Activated T-helper 1 cell treated with Interleukin-2 at 50 U/mL for 16 hours (primary cell): ENCODE measurements around the gene KRT81.
"Not testable (repeated sequence)": the region's sequence is repeated elsewhere in the genome, so short reads cannot be mapped to it uniquely, and the experiment has no call there.

Experiments used
- DNase-seq: peaks from one replicate; pipeline ENCODE4 v3.0.0-alpha.2; 2020; ENCODE audit warnings: low read depth

Gene KRT81

DNA sequence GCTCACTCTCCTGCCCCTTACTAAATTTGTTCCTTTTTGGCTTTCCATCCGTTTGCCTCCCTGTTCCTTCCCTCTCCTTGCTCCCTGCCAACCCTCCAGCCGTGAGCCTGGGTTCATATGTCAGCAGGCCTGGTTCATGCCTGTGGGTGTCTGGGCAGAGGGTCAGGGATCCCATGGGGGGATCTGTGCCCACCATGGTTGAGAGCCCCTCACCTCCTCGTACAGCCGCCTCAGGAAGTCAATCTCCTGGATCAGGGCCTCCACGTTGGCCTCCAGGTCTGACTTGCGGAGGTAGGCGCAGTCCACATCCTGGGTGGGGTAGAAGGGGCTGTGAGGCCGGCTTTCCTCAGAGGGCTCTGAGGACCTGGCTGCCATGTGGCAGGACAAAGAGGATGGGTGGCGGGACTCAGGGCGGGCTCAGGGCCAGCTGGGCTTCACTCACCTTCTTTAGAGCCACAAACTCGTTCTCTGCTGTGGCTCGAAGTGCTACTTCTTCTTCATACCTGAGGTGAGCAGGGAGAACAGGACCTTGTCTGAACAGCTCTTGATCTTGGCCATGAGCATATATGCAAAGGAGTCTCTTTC is 26.2 kb upstream of the KRT81 start:
- no peak for DNase-seq

DNA sequence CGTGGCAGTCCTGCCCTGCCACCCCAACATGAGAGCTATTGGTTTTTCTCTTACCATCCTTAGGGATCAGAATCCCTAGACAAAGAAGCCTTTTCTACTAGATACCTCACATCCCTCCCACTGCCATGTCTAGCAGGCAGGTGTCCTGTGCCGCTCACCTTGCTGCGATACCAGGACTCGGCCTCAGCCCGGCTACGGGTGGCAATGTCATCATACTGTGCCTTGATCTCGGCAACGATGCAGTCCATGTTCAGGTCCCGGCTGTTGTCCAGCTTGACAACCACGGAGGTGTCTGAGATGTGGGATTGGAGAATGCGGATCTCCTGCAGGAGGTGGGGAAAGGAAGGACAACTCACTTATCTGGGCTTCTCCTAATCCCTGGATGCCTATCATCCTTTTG is 25.4 kb upstream of the KRT81 start:
- DNase-seq, result no peak

DNA sequence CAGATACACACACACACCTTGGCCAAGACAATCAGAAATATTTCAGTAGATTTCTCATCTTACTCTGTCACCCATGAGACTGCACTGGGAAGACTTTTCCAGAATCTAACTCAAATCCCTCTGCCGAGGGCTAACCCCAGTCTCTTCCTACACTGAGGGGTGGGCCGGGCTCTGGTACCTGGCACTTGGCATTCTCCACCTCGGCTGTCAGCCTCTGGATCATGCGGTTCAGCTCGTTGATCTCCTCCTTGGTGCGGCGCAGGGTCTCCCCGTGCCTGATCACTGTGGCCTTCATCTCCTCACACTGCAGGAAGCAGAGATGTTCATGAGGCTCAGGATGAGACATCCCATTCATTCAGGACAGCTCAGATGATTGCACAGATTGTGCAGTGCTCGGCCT is 25.0 kb upstream of the KRT81 start:
- DNase-seq, result no peak

DNA sequence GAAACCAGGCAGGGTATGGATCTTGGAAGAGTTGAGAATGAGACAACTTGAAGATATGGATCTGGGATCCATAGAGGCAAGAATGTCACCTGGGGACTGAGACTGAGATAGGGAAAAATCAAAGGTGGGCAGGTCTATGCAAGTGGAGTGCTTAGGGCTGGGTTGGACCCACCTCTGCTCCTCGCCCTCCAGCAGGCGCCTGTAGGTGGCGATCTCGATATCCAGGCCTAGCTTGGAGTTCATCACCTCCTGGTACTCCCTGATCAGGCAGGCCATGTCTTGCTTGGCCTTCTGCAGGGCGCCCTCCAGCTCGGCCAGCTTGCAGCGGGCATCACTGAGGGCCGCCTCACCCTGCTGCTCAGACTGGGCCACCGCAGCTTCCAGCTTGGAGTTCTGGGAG is 24.4 kb upstream of the KRT81 start:
- DNase-seq, result not testable (repeated sequence)

DNA sequence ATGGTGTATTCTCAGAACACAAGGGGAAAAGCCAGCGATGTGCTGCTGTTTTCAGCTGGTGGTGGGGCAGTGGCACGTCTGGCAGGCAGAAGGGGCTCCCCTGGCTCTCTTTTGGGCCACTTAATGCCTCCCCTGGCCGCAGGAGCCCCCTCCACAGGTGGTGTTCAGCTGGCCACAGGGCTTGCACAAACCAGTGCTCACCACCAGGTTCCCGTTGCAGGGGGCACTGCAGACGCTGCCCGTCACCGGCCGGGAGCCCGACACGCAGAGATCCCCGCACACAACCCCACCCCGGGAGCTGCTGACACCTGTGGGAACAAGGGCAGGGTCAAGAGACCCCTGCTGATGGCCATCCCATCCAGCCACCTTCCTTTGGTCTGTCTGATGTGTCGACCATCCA is 23.2 kb upstream of the KRT81 start:
- no peak for DNase-seq

DNA sequence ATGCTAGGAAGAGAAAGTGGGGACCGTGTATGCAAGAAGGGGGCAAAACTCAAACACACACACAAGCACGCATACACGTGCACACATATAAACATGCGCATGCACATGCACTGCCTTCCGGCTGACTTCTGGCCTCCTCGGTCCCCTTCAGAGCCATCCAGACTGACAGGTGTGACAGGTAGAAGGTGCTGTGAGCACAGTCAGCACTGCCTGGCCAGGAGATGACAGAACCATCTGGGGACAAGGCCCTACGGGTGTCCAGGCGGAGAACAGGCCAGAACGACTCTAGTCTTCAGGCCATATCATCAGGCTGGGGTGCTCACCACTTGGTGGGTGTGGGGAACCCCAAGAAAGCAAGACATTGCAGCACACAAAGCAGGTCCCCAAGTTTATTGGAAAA is 22.6 kb upstream of the KRT81 start:
- DNase-seq, result no peak

DNA sequence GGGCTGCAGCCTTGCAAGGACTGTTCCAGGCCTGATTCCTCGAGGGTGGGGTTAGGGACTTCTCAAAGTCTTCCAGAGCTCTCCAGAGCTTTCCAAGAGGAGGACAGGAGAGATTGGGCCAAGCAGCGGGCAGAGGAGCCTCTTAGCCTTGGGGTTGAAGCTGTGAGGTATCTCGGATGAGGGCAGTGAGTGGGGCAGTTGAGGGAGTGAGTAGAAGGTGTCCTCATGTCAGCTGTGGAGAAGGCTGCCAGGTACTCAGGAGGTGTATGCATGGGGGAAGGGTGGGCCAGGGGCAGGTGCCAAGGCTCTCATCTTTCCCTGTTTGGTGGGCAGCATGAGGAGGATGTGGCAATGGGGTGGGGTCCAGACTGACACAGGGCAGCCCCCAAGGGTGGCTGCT is 22.1 kb upstream of the KRT81 start:
- no peak for DNase-seq

DNA sequence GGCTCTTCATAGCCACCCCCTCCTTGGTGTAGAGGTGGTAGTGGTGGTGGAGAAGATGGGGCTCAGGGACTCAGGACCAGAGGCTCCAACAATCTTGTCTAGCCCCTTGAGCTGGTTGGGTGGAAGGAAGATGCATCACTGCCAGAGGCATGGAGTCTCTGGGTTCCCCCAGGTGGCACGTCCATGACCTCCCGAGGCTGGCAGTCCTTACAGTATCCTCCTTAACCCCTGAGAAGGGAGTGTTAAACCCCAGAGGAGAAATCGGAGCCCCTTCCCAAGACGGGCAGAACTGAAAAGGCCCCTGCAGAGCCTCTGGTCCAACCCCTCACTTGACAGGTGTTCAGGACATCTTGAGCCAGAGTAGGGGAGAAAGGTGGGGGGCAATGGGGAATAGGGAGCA is 20.8 kb upstream of the KRT81 start:
- no peak for DNase-seq

DNA sequence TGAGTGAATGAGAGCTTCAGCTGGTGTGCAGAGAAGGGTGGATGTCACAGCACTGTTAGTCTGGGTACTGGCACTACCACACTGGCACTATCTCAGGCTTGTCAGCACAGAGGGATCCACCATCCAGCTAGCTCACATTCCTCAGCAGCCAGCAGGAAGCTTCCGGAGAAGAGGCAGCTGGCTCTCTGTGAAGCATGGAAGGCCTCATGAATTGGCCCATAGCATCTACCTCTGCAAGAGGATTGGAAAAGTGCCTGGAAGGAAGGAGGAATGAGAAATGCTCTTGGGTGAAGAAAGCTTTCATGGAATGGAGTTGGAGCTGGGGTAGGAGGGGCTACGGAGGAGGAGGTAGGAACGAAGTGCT is 19.9 kb upstream of the KRT81 start:
- no peak for DNase-seq

DNA sequence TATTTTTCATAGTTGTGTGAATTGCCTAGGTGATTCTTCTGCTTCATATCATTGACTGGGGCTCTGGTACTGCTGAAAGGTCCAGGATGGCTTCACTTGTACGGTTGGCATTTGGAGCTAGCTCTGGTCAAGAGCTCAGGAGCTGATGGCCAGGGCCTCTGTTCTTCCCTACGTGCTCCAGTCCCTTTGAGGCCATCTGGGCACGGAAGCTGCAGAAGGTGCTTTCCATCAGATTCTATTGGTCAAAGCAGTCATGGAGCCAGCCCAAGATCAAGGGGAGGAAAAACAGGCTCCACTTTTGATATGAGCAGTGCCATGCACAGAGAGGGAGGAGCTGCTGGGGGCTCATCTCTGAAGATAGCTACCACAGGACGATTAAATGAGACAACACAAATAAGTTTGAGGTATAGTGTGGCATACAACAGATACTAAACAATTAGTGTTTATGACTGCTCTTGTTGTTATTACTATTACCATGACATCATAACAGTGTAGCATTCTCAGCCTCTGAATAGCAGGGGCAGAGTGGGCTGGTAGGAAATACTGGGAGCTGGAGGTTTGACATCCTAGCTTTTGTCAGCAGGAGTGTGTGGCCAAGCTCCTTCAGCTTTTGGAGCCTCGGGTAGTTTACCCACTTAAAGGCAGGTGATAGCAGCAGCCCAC is 19.4 kb upstream of the KRT81 start:
- no peak for DNase-seq

DNA sequence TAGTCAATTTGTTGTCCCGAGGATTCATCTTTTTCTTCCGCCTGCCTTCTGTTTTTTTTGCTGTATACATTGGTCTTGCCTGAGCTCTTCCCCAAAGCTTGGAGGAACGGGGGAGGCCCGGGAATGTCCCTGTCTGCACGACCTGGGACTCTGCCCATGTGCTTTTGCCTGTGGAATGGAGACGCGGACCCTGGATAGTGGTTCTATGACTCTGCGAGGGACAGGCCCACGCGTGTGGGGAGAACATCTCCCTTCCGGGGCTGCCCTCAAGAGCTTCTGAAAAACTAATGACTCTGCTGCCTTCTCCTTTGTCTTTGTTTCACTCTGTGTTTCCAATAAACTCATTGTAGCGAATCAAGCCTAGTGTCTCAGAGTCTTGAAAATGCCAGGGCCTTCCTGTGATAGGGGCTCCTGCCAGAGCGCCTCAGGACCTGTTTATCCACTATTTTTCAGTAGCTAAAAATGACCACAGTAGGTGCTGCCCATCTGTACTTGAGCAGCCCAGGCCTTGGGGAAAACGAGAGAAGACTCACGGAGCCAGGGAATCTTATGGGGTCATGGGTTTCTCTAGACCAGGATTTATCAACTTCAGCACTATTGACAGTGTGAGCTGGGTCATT is 17.6 kb upstream of the KRT81 start:
- no peak for DNase-seq

DNA sequence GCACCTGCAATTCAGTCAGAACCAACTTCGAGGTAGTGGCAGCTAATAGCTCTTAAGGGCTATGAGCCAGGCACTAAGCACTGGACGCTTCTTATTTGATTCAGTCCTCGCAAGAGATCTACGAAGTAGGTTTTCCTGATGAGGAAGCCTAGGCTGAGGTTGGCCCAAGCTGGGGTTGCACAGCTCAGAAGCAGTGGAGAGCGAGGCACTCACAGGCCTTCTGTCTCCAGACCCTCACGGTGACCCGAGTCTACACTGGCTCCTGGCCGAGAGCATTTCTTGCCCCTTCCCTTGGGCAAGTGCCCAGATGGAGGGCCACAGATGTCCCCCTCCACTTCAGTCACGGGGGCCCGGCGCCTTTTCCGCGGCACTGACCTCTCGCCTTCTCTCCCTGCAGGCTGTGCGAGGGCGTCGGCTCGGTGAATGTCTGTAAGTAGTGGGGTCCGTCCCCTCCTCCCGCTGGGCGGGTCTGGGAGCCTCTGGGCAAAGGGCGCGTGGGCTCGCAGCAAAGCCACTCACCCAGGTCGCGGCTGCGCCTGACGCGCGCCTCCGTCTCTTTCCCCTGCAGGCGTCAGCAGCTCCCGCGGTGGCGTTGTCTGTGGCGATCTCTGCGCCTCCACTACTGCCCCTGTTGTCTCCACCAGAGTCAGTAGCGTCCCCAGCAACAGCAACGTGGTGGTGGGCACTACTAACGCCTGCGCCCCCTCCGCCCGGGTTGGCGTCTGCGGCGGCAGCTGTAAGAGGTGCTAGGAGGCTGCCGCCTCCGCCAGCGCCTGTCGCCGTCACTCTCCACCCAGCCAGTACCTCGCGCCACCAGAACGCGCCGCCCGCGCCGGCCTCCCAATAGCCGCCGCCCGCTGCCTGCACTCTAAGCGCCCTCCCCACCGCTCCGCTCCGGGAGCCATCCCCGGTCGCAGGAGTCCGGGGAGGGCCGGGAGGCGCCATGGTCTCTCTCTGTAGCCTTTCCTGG is 16.8 kb upstream of the KRT81 start:
- no peak for DNase-seq

DNA sequence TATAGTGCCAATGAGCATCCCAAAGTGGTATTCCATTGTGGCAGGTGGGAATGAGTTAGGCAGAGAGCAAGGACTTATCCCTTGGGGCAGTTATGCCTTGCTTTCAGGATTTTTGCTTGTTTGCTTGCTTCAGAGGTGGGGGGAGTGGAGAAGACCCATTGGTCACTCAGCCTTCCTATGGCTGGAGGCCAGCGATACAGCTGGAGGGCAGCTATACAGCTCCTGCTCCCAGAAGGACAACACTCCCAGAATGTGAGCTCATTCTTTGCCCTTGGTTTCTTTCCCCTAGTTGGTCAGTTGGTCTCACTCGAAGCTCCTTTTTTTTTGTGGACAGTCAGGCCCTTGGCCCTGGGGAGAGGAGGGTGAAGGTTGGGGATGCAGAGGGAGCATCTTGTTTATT is 15.4 kb upstream of the KRT81 start:
- DNase-seq, result no peak

DNA sequence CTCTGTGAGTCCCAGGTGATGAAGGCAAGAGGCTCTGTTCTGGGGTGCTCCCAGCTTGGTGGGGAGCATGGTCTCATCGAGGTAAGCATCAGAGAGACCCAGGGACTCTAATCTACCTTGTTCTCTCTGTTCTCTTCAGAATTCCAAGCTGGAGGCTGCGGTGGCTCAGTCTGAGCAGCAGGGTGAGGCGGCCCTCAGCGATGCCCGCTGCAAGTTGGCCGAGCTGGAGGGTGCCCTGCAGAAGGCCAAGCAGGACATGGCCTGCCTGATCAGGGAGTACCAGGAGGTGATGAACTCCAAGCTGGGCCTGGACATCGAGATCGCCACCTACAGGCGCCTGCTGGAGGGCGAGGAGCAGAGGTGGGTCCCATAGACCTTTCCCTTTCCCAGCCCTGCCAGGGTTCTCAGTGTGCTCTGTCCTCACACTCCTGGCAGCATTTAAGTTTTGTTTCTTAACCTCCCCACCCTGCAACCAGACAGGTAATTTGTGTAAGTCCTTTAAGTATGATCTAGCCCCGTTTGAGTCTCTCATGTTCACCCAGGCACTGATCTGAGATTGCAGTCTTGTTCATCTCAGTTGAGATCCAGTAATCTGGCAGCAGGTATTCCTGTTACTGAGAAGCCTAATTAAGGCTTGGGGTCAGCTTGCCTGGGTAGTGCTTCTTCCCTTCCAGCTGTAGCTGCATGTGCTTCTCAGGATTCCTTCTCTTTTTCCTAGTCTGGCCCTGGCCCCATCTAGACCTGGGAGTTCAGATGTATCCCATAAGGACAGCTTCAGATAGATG is 14.8 kb upstream of the KRT81 start:
- no peak for DNase-seq

DNA sequence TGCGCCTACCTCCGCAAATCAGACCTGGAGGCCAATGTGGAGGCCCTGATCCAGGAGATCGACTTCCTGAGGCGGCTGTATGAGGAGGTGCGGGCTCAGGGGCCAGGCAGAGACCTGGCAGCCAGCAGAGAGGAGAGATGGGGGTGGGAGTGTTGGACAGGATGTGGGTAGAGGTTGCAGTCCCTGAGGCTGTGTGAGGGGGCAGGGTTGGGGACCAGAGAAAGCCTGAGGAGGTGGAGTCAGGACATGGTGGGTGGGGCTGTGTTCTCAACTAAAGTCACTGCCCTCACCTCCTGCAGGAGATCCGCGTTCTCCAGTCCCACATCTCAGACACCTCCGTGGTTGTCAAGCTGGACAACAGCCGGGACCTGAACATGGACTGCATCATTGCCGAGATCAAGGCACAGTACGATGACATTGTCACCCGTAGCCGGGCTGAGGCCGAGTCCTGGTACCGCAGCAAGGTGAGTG is 13.6 kb upstream of the KRT81 start:
- DNase-seq, result not testable (repeated sequence)

DNA sequence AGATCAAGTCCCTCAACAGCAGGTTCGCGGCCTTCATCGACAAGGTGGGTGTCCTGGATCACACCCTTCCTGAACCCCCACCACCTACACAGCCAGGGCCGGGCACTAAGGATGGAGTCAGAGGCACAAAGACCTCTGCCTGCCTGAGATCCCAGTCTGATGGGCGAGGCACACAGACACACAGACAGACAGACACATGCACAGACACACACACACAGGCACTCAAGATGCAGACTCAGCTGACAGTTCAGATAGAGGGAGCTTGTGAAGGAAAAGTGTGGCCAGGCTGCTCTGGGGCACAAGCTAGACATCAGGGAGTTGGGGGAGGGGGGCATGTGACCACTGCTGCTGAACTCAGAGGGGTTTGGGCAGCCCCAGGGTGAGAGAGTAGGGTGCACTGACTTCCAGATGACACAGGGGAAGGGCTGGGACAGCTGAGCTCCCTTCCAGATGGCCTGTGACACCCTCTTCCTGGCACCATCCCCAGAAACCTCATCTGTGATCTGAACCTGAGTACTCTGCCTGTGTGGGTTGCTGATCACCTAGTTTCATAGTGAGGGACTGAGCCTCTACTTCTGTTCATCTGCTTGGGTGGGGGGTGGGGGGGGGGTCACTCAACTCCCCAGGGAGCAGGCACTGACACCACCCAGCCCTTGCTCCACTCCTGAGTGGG is 11.0 kb upstream of the KRT81 start:
- DNase-seq, result not testable (repeated sequence)

DNA sequence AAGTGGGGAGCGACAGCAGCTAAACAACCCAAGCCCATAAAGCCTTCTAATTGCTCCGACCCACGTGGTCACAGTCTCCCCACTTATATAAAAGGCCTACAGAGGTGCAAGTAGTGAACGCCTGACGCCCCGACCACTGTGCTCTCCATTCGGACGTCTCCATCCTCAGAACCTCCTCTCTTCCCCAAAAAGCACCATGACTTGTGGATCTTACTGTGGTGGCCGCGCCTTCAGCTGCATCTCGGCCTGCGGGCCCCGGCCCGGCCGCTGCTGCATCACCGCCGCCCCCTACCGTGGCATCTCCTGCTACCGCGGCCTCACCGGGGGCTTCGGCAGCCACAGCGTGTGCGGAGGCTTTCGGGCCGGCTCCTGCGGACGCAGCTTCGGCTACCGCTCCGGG is 10.4 kb upstream of the KRT81 start:
- not testable (repeated sequence) for DNase-seq

DNA sequence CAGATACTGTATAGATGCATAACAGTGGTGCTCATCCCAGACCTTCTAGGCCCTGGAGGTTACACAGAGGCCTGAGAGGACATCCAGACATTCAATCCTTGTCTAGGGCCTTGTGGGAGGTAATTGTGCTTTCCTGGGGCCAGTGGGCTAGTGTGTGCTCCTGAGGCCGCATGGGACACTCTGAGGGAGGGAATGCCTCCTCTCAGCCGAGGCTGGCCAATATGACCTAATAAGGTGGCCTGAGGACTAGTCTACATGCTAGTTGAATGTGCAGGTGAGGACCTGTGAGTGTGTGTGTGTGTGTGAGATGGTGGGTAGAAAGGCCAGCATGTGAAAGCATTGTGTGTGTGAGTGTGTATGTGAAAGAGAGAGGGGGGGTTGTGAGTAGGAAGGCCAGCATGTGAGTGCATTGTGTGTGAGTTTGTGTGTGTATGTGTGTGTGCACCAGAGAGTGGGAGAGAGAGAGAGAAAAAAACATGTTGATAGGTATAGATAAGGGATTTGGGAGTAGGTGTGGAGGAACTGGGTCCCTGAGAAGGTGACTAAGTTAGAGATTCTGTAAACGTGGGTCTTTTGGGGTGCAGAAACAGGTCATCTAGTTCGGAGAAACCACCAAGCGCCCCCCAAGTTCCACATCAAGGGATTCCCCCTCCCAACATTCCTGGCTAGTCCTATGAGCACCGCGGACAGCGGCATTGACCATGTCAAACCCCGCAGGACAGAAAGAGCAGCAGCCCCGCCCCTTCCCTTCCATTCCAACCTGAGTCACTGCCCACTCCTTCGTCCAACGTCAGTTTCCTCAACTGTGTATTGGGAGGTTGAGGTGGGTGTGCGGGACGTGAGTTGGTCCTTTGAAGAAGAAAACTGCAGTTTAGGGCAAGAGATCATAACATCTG is 9.7 kb upstream of the KRT81 start:
- no peak for DNase-seq

DNA sequence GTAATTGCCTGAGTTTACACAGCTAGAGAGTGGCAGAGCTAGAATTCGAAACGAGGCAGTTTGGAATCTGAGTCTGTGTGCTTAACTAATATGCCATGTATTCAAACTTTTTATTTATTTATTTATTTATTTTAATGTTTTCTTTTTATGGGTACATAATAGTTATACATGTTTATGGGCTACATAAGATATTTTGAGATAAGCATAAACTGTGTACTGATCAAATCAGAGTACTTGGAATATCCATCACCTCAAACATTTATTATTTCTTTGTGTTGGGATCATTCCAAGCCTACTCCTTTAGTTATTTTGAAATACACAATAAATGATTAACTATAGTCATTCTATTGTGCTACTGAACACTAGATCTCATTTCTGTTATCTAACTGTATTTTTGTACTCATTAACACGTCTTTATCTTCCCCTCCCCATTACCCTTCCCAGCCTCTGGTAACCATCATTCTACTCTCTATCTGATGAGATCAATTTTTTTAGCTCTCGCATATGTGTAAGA is 7.4 kb upstream of the KRT81 start:
- DNase-seq, result no peak
